Thoracic aorta (tissue), 2 donors: Measurements from ENCODE around the gene KRTAP9-6. TPM values are rescaled to one million over a fixed set of nuclear protein-coding genes. Genes with fewer than 3 reads are reported as not detected.
"Not testable (repeated sequence)": the region's sequence is repeated elsewhere in the genome, so short reads cannot be mapped to it uniquely, and the experiment has no call there.

Experiments used
- ATAC-seq: fragments of 150-250 bp; one replicate; pipeline ENCODE4 v1.8.0; 2017; ENCODE audit warnings: low read depth; ENCODE audit not compliant: insufficient number of reproducible peaks, low FRiP score
- DNase-seq: peaks from one replicate; pipeline ENCODE4 v3.0.0-alpha.2; 2020; ENCODE audit warnings: low spot score
- H3K27ac ChIP-seq, 2 donors: fragments of 200-600 bp; sonication (generic); 1 replicate in 1 of 2; 2 replicates in 1 of 2; pipeline ENCODE4 v1.5.1; 2016; ENCODE audit warnings: mild to moderate bottlenecking in 2 of 2, moderate library complexity in 2 of 2
- H3K27me3 ChIP-seq: fragments of 200-600 bp; sonication (generic); replicated peaks from 2 replicates; pipeline ENCODE4 v1.6.0; 2016; ENCODE audit warnings: mild to moderate bottlenecking; ENCODE audit not compliant: insufficient read depth
- H3K36me3 ChIP-seq: fragments of 200-600 bp; sonication (generic); one replicate; pipeline ENCODE4 v1.5.1; 2016
- H3K4me1 ChIP-seq, 2 donors: fragments of 200-600 bp; sonication (generic); 1 replicate in 1 of 2; 2 replicates in 1 of 2; pipeline versions ENCODE4 v1.5.1 to v1.6.0; 2016; ENCODE audit warnings: low read depth in 2 of 2, mild to moderate bottlenecking in 1 of 2; ENCODE audit not compliant: control insufficient read depth in 1 of 2
- H3K4me3 ChIP-seq: fragments of 200-600 bp; sonication (generic); 2 replicates; pipeline ENCODE4 v1.5.1; 2016; ENCODE audit warnings: mild to moderate bottlenecking
- H3K9me3 ChIP-seq: fragments of 200-600 bp; sonication (generic); 2 replicates; pipeline ENCODE4 v1.5.1; 2016
- total RNA-seq, 2 donors: library from RNA; depleted of rRNA; stranded (reverse); fragments of >200 nt; gene quantifications; one replicate each; pipeline versions ENCODE4 v1.1.0 to v1.2.3, GENCODE V29; 2016
- TF ChIP-seq, protein P1 (sequence below): fragments of 200-600 bp; sonication (generic); IDR thresholded peaks from one replicate; pipeline ENCODE4 v1.5.1; 2019; ENCODE audit warnings: antibody characterized with exemption

KRTAP9-6 gene, protein sequence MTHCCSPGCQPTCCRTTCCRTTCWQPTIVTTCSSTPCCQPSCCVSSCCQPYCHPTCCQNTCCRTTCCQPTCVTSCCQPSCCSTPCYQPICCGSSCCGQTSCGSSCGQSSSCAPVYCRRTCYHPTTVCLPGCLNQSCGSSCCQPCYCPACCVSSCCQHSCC
- not detected for total RNA-seq

DNA sequence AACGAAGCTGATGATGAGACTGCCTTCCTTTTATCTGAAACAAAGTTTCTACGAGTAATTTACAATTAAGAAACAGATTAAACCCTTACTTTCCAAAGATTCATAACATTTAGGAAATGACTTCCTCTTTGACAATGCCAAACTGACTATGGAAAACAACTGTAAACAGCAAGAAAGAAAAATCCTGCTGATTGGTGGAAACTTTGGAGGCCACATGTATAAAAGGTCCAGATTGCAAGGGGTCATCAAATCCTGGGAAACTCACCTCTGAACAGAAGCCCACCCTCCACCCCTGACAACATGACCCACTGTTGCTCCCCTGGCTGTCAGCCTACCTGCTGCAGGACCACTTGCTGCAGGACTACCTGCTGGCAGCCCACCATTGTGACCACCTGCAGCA, at the start of gene KRTAP9-6:
Gene KRTAP9-6 (plus strand): TSS at position 301 of the 400 bp plus-strand sequence. CDS start 0 bp downstream, at position 301.
- H3K4me1 ChIP-seq: no peaks in the 10 kb centered on the region
- no peaks in the 10 kb centered on the region for H3K27me3 ChIP-seq
- ATAC-seq (no peak), DNase-seq (no peak)
- no peaks in the 10 kb centered on the region for H3K36me3 ChIP-seq
- no peaks in the 10 kb centered on the region for H3K9me3 ChIP-seq
- TF ChIP-seq, protein P1, sequence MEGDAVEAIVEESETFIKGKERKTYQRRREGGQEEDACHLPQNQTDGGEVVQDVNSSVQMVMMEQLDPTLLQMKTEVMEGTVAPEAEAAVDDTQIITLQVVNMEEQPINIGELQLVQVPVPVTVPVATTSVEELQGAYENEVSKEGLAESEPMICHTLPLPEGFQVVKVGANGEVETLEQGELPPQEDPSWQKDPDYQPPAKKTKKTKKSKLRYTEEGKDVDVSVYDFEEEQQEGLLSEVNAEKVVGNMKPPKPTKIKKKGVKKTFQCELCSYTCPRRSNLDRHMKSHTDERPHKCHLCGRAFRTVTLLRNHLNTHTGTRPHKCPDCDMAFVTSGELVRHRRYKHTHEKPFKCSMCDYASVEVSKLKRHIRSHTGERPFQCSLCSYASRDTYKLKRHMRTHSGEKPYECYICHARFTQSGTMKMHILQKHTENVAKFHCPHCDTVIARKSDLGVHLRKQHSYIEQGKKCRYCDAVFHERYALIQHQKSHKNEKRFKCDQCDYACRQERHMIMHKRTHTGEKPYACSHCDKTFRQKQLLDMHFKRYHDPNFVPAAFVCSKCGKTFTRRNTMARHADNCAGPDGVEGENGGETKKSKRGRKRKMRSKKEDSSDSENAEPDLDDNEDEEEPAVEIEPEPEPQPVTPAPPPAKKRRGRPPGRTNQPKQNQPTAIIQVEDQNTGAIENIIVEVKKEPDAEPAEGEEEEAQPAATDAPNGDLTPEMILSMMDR: no peak
- no peak within 1 kb of the TSS for H3K4me3 ChIP-seq
- H3K27ac ChIP-seq: no peak within 1 kb of the TSS

DNA sequence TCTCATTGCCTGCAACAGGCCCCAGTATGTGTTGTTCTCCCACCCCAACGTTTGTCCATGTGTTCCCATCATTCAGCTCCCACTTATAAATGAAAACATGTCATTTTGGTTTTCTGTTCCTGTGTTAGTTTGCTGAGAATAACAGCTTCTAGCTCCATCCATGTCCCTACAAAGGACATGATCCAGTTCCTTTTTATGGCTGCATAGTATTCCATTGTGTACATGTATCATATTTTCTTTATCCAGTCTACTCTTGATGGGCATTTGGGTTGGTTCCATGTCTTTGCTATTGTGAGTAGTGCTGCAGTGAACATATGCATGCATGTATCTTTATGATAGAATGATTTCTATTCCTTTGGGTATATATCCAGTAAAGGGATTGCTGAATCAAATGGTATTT, 49.5 kb upstream of the KRTAP9-6 start:
- no peaks in the 10 kb centered on the region for H3K36me3 ChIP-seq
- DNase-seq (no peak), ATAC-seq (no peak)
- no peak overlapping the region for H3K27ac ChIP-seq
- H3K4me3 ChIP-seq: no peak overlapping the region
- H3K9me3 ChIP-seq: no peaks in the 10 kb centered on the region
- TF ChIP-seq, protein P1: no peak
- no peaks in the 10 kb centered on the region for H3K4me1 ChIP-seq
- no peaks in the 10 kb centered on the region for H3K27me3 ChIP-seq

DNA sequence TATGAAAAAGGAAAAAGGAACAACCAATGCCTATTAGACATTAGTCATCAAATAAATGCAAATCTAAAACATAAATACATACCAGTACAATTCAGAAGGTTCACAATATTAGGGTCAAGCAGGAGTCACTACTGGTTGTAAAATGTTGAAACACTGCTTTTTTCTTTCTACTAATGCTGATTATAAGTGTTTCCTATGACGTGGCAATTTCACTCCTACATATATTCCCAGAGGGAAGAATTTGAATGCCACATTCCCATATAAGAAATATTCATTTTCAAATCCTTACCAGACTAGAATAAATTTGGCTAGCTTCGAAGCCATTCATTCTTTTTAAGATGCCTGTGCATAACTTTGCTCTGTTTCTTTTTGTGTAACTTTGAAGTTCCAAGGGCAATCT, 41.4 kb upstream of the KRTAP9-6 start:
- DNase-seq: no peak
- TF ChIP-seq, protein P1: no peak
- ATAC-seq: no peak

DNA sequence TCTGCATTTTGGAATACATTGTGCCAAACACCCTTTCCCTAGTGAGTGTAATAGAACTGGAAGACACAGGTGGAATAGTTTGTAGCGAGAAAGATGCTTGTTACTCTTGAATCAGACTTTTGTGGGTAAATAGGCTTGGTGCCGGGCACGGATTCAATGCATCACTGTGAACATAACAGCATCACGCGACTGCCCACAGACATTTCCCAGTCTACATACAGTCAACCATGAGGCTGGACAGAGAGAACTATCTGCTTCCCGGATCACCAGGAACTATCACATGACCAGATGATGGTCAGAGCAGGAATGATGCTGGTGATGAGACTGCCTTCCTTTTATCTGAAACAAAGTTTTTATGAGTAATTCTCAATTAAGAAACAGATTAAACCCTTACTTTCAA, 39.1 kb upstream of the KRTAP9-6 start:
- H3K4me3 ChIP-seq: no peak overlapping the region
- no peak for DNase-seq
- no peaks in the 10 kb centered on the region for H3K9me3 ChIP-seq
- H3K27me3 ChIP-seq: no peaks in the 10 kb centered on the region
- ATAC-seq: no peak
- H3K36me3 ChIP-seq: no peaks in the 10 kb centered on the region
- H3K4me1 ChIP-seq: no peaks in the 10 kb centered on the region
- TF ChIP-seq, protein P1: no peak
- H3K27ac ChIP-seq: no peak overlapping the region

More for the DNA sequence above, 41.4 kb upstream of the KRTAP9-6 start:
- Histone ChIP-seq H3K27me3 (no peaks in the 10 kb centered on the region), H3K4me1 (no peaks in the 10 kb centered on the region), H3K4me3 (no peak overlapping the region), H3K36me3 (no peaks in the 10 kb centered on the region), H3K27ac (no peak overlapping the region), H3K9me3 (no peaks in the 10 kb centered on the region)

DNA sequence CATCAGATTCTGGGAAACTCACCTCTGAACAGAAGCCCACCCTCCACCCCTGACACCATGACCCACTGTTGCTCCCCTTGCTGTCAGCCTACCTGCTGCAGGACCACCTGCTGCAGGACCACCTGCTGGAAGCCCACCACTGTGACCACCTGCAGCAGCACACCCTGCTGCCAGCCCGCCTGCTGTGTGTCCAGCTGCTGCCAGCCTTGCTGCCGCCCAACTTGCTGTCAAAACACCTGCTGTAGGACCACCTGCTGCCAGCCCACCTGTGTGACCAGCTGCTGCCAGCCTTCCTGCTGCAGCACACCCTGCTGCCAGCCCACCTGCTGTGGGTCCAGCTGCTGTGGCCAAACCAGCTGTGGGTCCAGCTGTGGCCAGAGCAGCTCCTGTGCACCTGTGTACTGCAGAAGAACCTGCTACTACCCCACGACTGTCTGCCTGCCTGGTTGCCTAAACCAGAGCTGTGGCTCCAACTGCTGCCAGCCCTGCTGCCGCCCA, 38.5 kb upstream of the KRTAP9-6 start, which contains the start of gene KRTAP9-2:
Gene KRTAP9-2 (plus strand): TSS at position 51 of the 498 bp plus-strand sequence. CDS start 7 bp downstream, at position 58.
- H3K36me3 ChIP-seq, H3K4me1 ChIP-seq, ATAC-seq, H3K4me3 ChIP-seq, H3K27ac ChIP-seq, DNase-seq, H3K9me3 ChIP-seq, H3K27me3 ChIP-seq: not testable (repeated sequence)

DNA sequence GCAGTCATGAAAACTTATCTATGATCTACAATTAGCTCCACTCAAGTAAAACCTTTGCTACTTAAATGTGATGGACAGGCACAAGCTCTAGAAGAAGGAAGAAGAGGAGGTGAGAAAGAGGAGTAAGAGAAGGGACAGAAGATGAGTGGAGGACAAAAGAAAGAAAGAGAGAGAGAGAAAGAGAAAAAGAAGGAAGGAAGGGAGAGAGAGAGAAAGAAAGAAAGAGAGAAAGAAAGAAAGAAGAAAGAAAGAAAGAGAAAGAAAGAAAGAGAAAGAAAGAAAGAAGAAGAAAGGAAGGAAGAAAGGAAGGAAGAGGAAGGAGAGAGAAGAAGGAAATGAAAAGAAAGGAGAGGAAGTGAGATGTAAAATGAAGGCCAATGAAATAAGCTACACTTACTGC, 35.1 kb upstream of the KRTAP9-6 start:
- DNase-seq (no peak), ATAC-seq (no peak)
- H3K4me1 ChIP-seq: no peaks in the 10 kb centered on the region
- TF ChIP-seq, protein P1: no peak
- H3K36me3 ChIP-seq: no peaks in the 10 kb centered on the region
- H3K27me3 ChIP-seq: no peaks in the 10 kb centered on the region
- no peak overlapping the region for H3K27ac ChIP-seq
- H3K9me3 ChIP-seq: no peaks in the 10 kb centered on the region
- H3K4me3 ChIP-seq: no peak overlapping the region
